H1 (cell line): ENCODE data around the gene SV2C. TPM values are rescaled to one million over a fixed set of nuclear protein-coding genes. Genes with fewer than 3 reads are reported as not detected.
A peak's percentile ranks its signal among the peaks of the same experiment; 100 is the strongest.

Source experiments
- CTCF ChIA-PET: fragments of 300-600 bp; sonication (Branson Sonifier 250); formaldehyde crosslinking; loops from one replicate; lab custom pipeline; 2021; ENCODE audit not compliant: partially characterized antibody; lab: Charles Lee
- POLR2A ChIA-PET: fragments of 300-600 bp; sonication (Branson Sonifier 250); formaldehyde crosslinking; loops from one replicate; lab custom pipeline; 2021; ENCODE audit warnings: inconsistent platforms; ENCODE audit not compliant: partially characterized antibody; lab: Charles Lee
- DNase-seq, 2 experiments: peaks; one replicate each; pipeline versions ENCODE4 v3.0.0 to v3.0.0-alpha.2; 2010 to 2022; ENCODE audit warnings: low spot score in 2 of 2, low read depth in 1 of 2, mixed read lengths in 1 of 2
- FAIRE-seq: peaks from 2 replicates; lab custom pipeline; 2011; peaks lifted over from hg19 to GRCh38; lab: Jason Lieb, UNC
- H2AFZ ChIP-seq: 2 replicates; pipeline ENCODE4 v1.8.1; 2012; ENCODE audit warnings: low read length, inconsistent platforms
- H2AK5ac ChIP-seq: 2 replicates; pipeline ENCODE4 v1.6.1; 2013; ENCODE audit warnings: low read depth, low read length
- H2BK120ac ChIP-seq: replicated peaks from 2 replicates; pipeline ENCODE3; 2013; ENCODE audit warnings: low read depth, low read length, inconsistent platforms
- H2BK12ac ChIP-seq: 2 replicates; pipeline ENCODE4 v1.6.1; 2013; ENCODE audit warnings: low read depth, low read length
- H2BK15ac ChIP-seq: 2 replicates; pipeline ENCODE4 v1.6.1; 2013; ENCODE audit warnings: low read length
- H2BK20ac ChIP-seq: 2 replicates; pipeline ENCODE4 v1.6.1; 2013; ENCODE audit warnings: low read length
- H2BK5ac ChIP-seq: 2 replicates; pipeline ENCODE4 v1.6.1; 2013; ENCODE audit warnings: low read depth, low read length
- H3K14ac ChIP-seq: 2 replicates; pipeline ENCODE4 v1.6.1; 2013; ENCODE audit warnings: inconsistent platforms; ENCODE audit not compliant: insufficient read length
- H3K18ac ChIP-seq: 2 replicates; pipeline ENCODE4 v1.6.1; 2013; ENCODE audit warnings: low read length; ENCODE audit errors: extremely low read depth
- H3K23ac ChIP-seq: 2 replicates; pipeline ENCODE4 v1.6.1; 2013; ENCODE audit warnings: inconsistent platforms; ENCODE audit not compliant: insufficient read length
- H3K23me2 ChIP-seq: 2 replicates; pipeline ENCODE4 v1.6.1; 2013; ENCODE audit warnings: low read depth, low read length
- H3K27ac ChIP-seq: 2 replicates; pipeline ENCODE4 v1.6.1; 2011; ENCODE audit warnings: low read depth, low read length, inconsistent platforms
- H3K27me3 ChIP-seq, 4 experiments: replicated peaks in 1 of 4; 1 replicate in 1 of 4; 2 replicates in 3 of 4; pipeline versions ENCODE4 v1.6.1 to v1.8.1; 2011 to 2013; ENCODE audit warnings: low read length in 3 of 4, mild to moderate bottlenecking in 3 of 4, inconsistent platforms in 2 of 4, mixed read lengths in 2 of 4, moderate library complexity in 1 of 4; ENCODE audit not compliant: control insufficient read depth in 3 of 4, insufficient read depth in 3 of 4; ENCODE audit errors: extremely low read depth in 1 of 4
- H3K36me3 ChIP-seq, 4 experiments: 2 replicates each; pipeline versions ENCODE4 v1.6.1 to v1.8.1; 2011 to 2013; ENCODE audit warnings: mild to moderate bottlenecking in 4 of 4, low read length in 3 of 4, moderate library complexity in 2 of 4, control low read depth in 1 of 4, inconsistent platforms in 1 of 4; ENCODE audit not compliant: insufficient read depth in 4 of 4, control insufficient read depth in 2 of 4
- H3K4ac ChIP-seq: replicated peaks from 2 replicates; pipeline ENCODE3; 2013; ENCODE audit warnings: low read length, low read depth, mixed read lengths, inconsistent platforms; ENCODE audit not compliant: insufficient read length
- H3K4me1 ChIP-seq, 4 experiments: replicated peaks in 1 of 4; 1 replicate in 1 of 4; 2 replicates in 3 of 4; pipeline versions ENCODE4 v1.6.1 to v1.8.1; 2011 to 2013; ENCODE audit warnings: low read length in 3 of 4, inconsistent platforms in 2 of 4, mixed read lengths in 1 of 4; ENCODE audit not compliant: insufficient read depth in 4 of 4, control insufficient read depth in 3 of 4
- H3K4me2 ChIP-seq, 2 experiments: 2 replicates each; pipeline versions ENCODE4 v1.6.1 to v1.8.1; 2011 to 2013; ENCODE audit warnings: low read depth in 2 of 2, low read length in 2 of 2, control low read depth in 1 of 2, inconsistent platforms in 1 of 2, mild to moderate bottlenecking in 1 of 2; ENCODE audit not compliant: insufficient read depth in 1 of 2
- H3K4me3 ChIP-seq, 4 experiments: fragments of 200-600, 300-600 bp in 1 of 4; sonication (generic), shearing (Covaris generic), sonication (Bioruptor Twin) in 1 of 4; 2 replicates each; pipeline versions ENCODE4 v1.5.1 to v1.8.1; 2011 to 2016; ENCODE audit warnings: low read length in 4 of 4, low read depth in 3 of 4, control low read depth in 2 of 4, inconsistent platforms in 2 of 4, mild to moderate bottlenecking in 2 of 4, mixed read lengths in 1 of 4, moderate library complexity in 1 of 4; ENCODE audit not compliant: insufficient read depth in 2 of 4; ENCODE audit errors: extremely low read depth in 1 of 4
- H3K56ac ChIP-seq: replicated peaks from 2 replicates; pipeline ENCODE3; 2013; ENCODE audit warnings: low read depth, mild to moderate bottlenecking, mixed read lengths, low read length, inconsistent platforms; ENCODE audit not compliant: insufficient read length
- H3K79me1 ChIP-seq: 2 replicates; pipeline ENCODE4 v1.6.1; 2013; ENCODE audit warnings: low read depth, low read length, control low read depth
- H3K79me2 ChIP-seq, 2 experiments: 2 replicates each; pipeline versions ENCODE4 v1.6.1 to v1.8.1; 2012 to 2013; ENCODE audit warnings: low read length in 2 of 2, mild to moderate bottlenecking in 2 of 2, inconsistent platforms in 1 of 2; ENCODE audit not compliant: insufficient read depth in 2 of 2, control insufficient read depth in 1 of 2
- H3K9ac ChIP-seq, 4 experiments: replicated peaks in 1 of 4; 1 replicate in 1 of 4; 2 replicates in 3 of 4; pipeline versions ENCODE4 v1.6.1 to v1.8.1; 2011 to 2013; ENCODE audit warnings: low read depth in 3 of 4, low read length in 3 of 4, control low read depth in 2 of 4, mild to moderate bottlenecking in 2 of 4, moderate library complexity in 2 of 4, inconsistent platforms in 1 of 4; ENCODE audit errors: extremely low read depth in 1 of 4
- H3K9me3 ChIP-seq, 2 experiments: 2 replicates each; pipeline versions ENCODE4 v1.6.1 to v1.8.1; 2012 to 2013; ENCODE audit warnings: mild to moderate bottlenecking in 2 of 2, moderate library complexity in 2 of 2, control low read depth in 1 of 2, inconsistent platforms in 1 of 2, low read depth in 1 of 2, low read length in 1 of 2, mixed read lengths in 1 of 2; ENCODE audit not compliant: insufficient read depth in 2 of 2
- H4K20me1 ChIP-seq, 2 experiments: replicated peaks in 1 of 2; 2 replicates each; pipeline versions ENCODE3 to v1.8.1; 2011 to 2013; ENCODE audit warnings: inconsistent platforms in 2 of 2, low read length in 2 of 2, mild to moderate bottlenecking in 1 of 2; ENCODE audit not compliant: insufficient read depth in 2 of 2, control insufficient read depth in 1 of 2
- H4K5ac ChIP-seq: 2 replicates; pipeline ENCODE4 v1.6.1; 2013; ENCODE audit warnings: low read length, low read depth, mixed read lengths, inconsistent platforms; ENCODE audit not compliant: insufficient read length
- H4K8ac ChIP-seq: 2 replicates; pipeline ENCODE4 v1.8.0; 2013; ENCODE audit warnings: mild to moderate bottlenecking, moderate library complexity, low read length, inconsistent platforms; ENCODE audit not compliant: insufficient read depth; ENCODE audit errors: extremely low read depth
- H4K91ac ChIP-seq: replicated peaks from 2 replicates; pipeline ENCODE3; 2013; ENCODE audit warnings: low read length, mixed read lengths, inconsistent platforms; ENCODE audit not compliant: insufficient read length
- ATF2 ChIP-seq: IDR thresholded peaks from 2 replicates; pipeline ENCODE4 v1.6.1; 2012; ENCODE audit warnings: low read length, inconsistent platforms
- BCL11A ChIP-seq, 2 experiments: IDR thresholded peaks; one replicate each; pipeline ENCODE4 v1.6.1; 2011; ENCODE audit warnings: low read depth in 2 of 2, low read length in 2 of 2, mild to moderate bottlenecking in 2 of 2
- BRCA1 ChIP-seq: IDR thresholded peaks from 2 replicates; pipeline ENCODE4 v1.6.1; 2012; ENCODE audit warnings: low read depth, low read length, improper control_type of control experiment
- KDM4A ChIP-seq: IDR thresholded peaks from one replicate; pipeline ENCODE4 v1.7.1; 2012; ENCODE audit warnings: low read depth, mild to moderate bottlenecking, moderate library complexity, low read length, inconsistent platforms; ENCODE audit not compliant: severe bottlenecking
- RFX5 ChIP-seq: IDR thresholded peaks from 2 replicates; pipeline ENCODE4 v1.6.1; 2011; ENCODE audit warnings: low read depth, low read length, improper control_type of control experiment, borderline replicate concordance
- SAP30 ChIP-seq: fragments of 300-600 bp; sonication (generic); IDR thresholded peaks from 2 replicates; pipeline ENCODE4 v1.7.1; 2012; ENCODE audit warnings: low read length, moderate library complexity, mild to moderate bottlenecking, inconsistent platforms; ENCODE audit not compliant: insufficient read depth, insufficient replicate concordance
- SUZ12 ChIP-seq: fragments of 200-600 bp; sonication (generic); IDR thresholded peaks from 2 replicates; pipeline ENCODE4 v1.6.1; 2012; ENCODE audit warnings: mild to moderate bottlenecking, inconsistent platforms, low read length, moderate library complexity, mixed read lengths
- WGBS, 2 experiments: shearing (Covaris generic) in 1 of 2; methylation state at CpG; one replicate each; pipeline versions ENCODE4 v1.1.6 to v1.1.7; 2013 to 2015; ENCODE audit warnings: low lambda C conversion rate in 2 of 2, mixed read lengths in 2 of 2, inconsistent platforms in 1 of 2, low coverage in 1 of 2, missing lambda C conversion rate in 1 of 2; ENCODE audit not compliant: insufficient replicate concordance in 2 of 2, insufficient coverage in 1 of 2, insufficient read length in 1 of 2; ENCODE audit errors: extremely low coverage in 1 of 2, missing lambda C conversion rate in 1 of 2; 5-methylcytosine and 5-hydroxymethylcytosine counted together
- polyA plus RNA-seq, 7 experiments: library from polyadenylated mRNA; depleted of rRNA in 3 of 7; stranded (reverse) in 5 of 7; unstranded in 2 of 7; fragments of >200 nt in 5 of 7; fragments of 200-250 nt in 2 of 7; gene quantifications; 1 replicate in 5 of 7; 2 replicates in 1 of 7; 4 replicates in 1 of 7; pipeline versions ENCODE4 v1.2.1 to v1.2.3, GENCODE V29; 2011 to 2013; ENCODE audit warnings: missing spikeins in 2 of 7, mixed read lengths in 2 of 7
- total RNA-seq: library from RNA; stranded (reverse); fragmentation: NEBNext Ultra II Directional; extraction: Animal tissue kit (Norgen Biotek cat#: 25700); gene quantifications from 2 replicates; pipeline ENCODE4 v1.2.1, GENCODE V29; 2021

Gene SV2C
- total and polyA plus RNA-seq, 2 of the 8 experiments (the other 6 are each of a cell fraction or from before 2014, with no cell fraction given), result 0.08 to 0.24 TPM

- Histone ChIP-seq H2BK120ac (no peak overlapping the region), H2AFZ (no peak overlapping the region), H4K5ac (no peak overlapping the region), H3K23me2 (no peaks in the 10 kb centered on the region), H2BK12ac (no peak overlapping the region; the same call in 1 of the 2 replicates), H3K79me1 (no peaks in the 10 kb centered on the region), H2AK5ac (no peak overlapping the region), H3K18ac (peak overlapping the region; percentile 41; the same call in 1 of the 2 replicates), H2BK15ac (no peak overlapping the region), H2BK20ac (0 out of 2 replicates have a peak overlapping the region, but pooled peaks have one; percentile 62), H4K91ac (no peak overlapping the region), H3K27ac (no peak overlapping the region), H3K36me3 (no peaks in the 10 kb centered on the region), H3K56ac (no peak overlapping the region), H2BK5ac (peak overlapping the region; percentile 67; the same call in 1 of the 2 replicates), H3K27me3 (no peaks in the 10 kb centered on the region), H3K23ac (no peak overlapping the region), H3K79me2 (no peaks in the 10 kb centered on the region), H3K4me2 (peak overlapping the region in 1 of 2 experiments; percentile 10; a peak in 1 of 4 replicates), H4K20me1 (no peaks in the 10 kb centered on the region), H3K9me3 (no peaks in the 10 kb centered on the region), H3K9ac (no peak overlapping the region), H3K14ac (no peak overlapping the region), H3K4me1 (peaks cover 0 to 16% (median 10%) of the 10 kb centered on the region in 4 experiments; a peak in 3 of 7 replicates), H4K8ac (no peak overlapping the region), H3K4ac (no peak overlapping the region), H3K4me3 (no peak overlapping the region)
- FAIRE-seq, result no peak
- WGBS, 2 experiments, result 82% methylated on average over 3 of the region's 3 CpGs; no CpG with 5 or more reads in 1 of the 2 experiments
- DNase-seq, result no peak
- ChIA-PET CTCF (interaction anchor here (0.7 to 7.0 kb wide), 4 partner anchors 11 to 212 kb away, joined by 3 to 54 read pairs (median 6); no protein-coding TSS in a partner anchor), POLR2A (no interaction called here)
- TF ChIP-seq SAP30 (no peak), RFX5 (no peak), ATF2 (no peak), SUZ12 (no peak), KDM4A (no peak), BRCA1 (no peak), BCL11A (IDR thresholded peaks at IDR 0.05; ENCODE audit: low read depth in 2 of 2, low read length in 2 of 2) (no peak)
Measured at GRCh38 chr5:76197726-76198125, 114.5 kb downstream of the SV2C start.
